Gastroesophageal sphincter (tissue), 2 donors: ENCODE measurements around the gene STRA8.

Experiments used
- EP300 ChIP-seq: sonication (generic); formaldehyde crosslinking; IDR thresholded peaks from one replicate; pipeline ENCODE4 v1.6.1; 2017; ENCODE audit warnings: antibody characterized with exemption, mild to moderate bottlenecking
- POLR2A ChIP-seq, 2 donors: fragments of 450-650 bp; IDR thresholded peaks; one replicate each; pipeline ENCODE4 v1.6.1; 2017; ENCODE audit warnings: antibody characterized with exemption in 2 of 2, mild to moderate bottlenecking in 2 of 2, moderate library complexity in 1 of 2

- TF ChIP-seq EP300 (no peak), POLR2A (IDR thresholded peaks at IDR 0.05) (no peak)
These were observed 11.9 kb downstream of the STRA8 start for GRCh38 chr7:135245226-135246190.
